GM12878 (cell line): ENCODE data around the gene CEP126. TPM values are rescaled to one million over a fixed set of nuclear protein-coding genes. Genes with fewer than 3 reads are reported as not detected.

Source experiments
- ATAC-seq: fragments of 200-7000 bp; cut with Tn5 transposase; 3 replicates; pipeline ENCODE4 v1.9.1; 2020; ENCODE audit warnings: mild to moderate bottlenecking, moderate library complexity
- BruUV-seq: library from RNA; stranded (reverse); fragments of 400-500 nt; replicated peaks from 2 replicates; lab custom pipeline; 2021; lab: Mats Ljungman, UMichigan
- CTCF ChIA-PET: fragments of 300-600 bp; sonication (Branson Sonifier 250); formaldehyde crosslinking; extraction: SDS; loops from one replicate; lab custom pipeline; 2021; ENCODE audit warnings: inconsistent platforms; lab: Yijun Ruan, JAX
- POLR2A ChIA-PET: fragments of 350-600 bp; formaldehyde crosslinking; extraction: SDS; loops from one replicate; lab custom pipeline; 2021; ENCODE audit warnings: inconsistent platforms; lab: Charles Lee
- RAD21 ChIA-PET: fragments of 300-600 bp; sonication (Branson Sonifier 250); formaldehyde crosslinking; loops from one replicate; lab custom pipeline; 2023; ENCODE audit warnings: antibody characterized with exemption; ENCODE audit not compliant: unreplicated experiment; lab: Charles Lee
- SMC1A ChIA-PET: fragments of 300-600 bp; sonication (Branson Sonifier 250); formaldehyde crosslinking; loops from one replicate; lab custom pipeline; 2023; ENCODE audit not compliant: unreplicated experiment, uncharacterized antibody; lab: Charles Lee
- DNase-seq: peaks from one replicate; pipeline ENCODE4 v3.0.0-alpha.2; 2011; ENCODE audit warnings: low read depth, low spot score
- FAIRE-seq: peaks from 3 replicates; lab custom pipeline; 2011; peaks lifted over from hg19 to GRCh38; lab: Jason Lieb, UNC
- H2AFZ ChIP-seq: 2 replicates; pipeline ENCODE4 v1.6.0; 2011; ENCODE audit warnings: low read depth, low read length, control low read depth; ENCODE audit not compliant: control insufficient read depth
- H3K27ac ChIP-seq: 2 replicates; pipeline ENCODE4 v1.5.1; 2011; ENCODE audit warnings: control low read depth; ENCODE audit not compliant: control insufficient read depth, insufficient read depth
- H3K27me3 ChIP-seq, 2 experiments: replicated peaks in 1 of 2; 2 replicates each; pipeline versions ENCODE4 v1.6.0 to v1.6.1; 2011; ENCODE audit warnings: low read length in 1 of 2; ENCODE audit not compliant: control insufficient read depth in 2 of 2, insufficient read depth in 2 of 2
- H3K36me3 ChIP-seq, 2 experiments: 2 replicates each; pipeline ENCODE4 v1.5.1; 2011; ENCODE audit warnings: low read length in 1 of 2; ENCODE audit not compliant: control insufficient read depth in 2 of 2, insufficient read depth in 2 of 2
- H3K4me1 ChIP-seq: 2 replicates; pipeline ENCODE4 v1.6.1; 2011; ENCODE audit warnings: mild to moderate bottlenecking, low read length, moderate library complexity, mixed read lengths; ENCODE audit not compliant: control insufficient read depth, insufficient read depth
- H3K4me2 ChIP-seq: 2 replicates; pipeline ENCODE4 v1.6.0; 2011; ENCODE audit warnings: control low read depth; ENCODE audit not compliant: control insufficient read depth, insufficient read depth
- H3K4me3 ChIP-seq: fragments of 200-600 bp; sonication (generic); 2 replicates; pipeline ENCODE4 v1.5.1; 2016
- H3K79me2 ChIP-seq: 2 replicates; pipeline ENCODE4 v1.6.0; 2011; ENCODE audit warnings: low read length; ENCODE audit not compliant: control insufficient read depth, insufficient read depth
- H3K9ac ChIP-seq: 2 replicates; pipeline ENCODE4 v1.8.0; 2011; ENCODE audit warnings: low read length, control low read depth, mixed read lengths; ENCODE audit not compliant: control insufficient read depth, insufficient read depth
- H3K9me3 ChIP-seq: replicated peaks from 3 replicates; pipeline ENCODE4 v1.5.1; 2011; ENCODE audit warnings: mild to moderate bottlenecking, low read length; ENCODE audit not compliant: control insufficient read depth, insufficient read depth
- H4K20me1 ChIP-seq: 2 replicates; pipeline ENCODE4 v1.6.0; 2011; ENCODE audit not compliant: control insufficient read depth, insufficient read depth
- BACH1 ChIP-seq: fragments of 450-650 bp; IDR thresholded peaks from 2 replicates; pipeline ENCODE4 v1.6.1; 2017; ENCODE audit warnings: mild to moderate bottlenecking, borderline replicate concordance
- ESRRA ChIP-seq: IDR thresholded peaks from 2 replicates; pipeline ENCODE4 v1.6.1; 2012; ENCODE audit warnings: mild to moderate bottlenecking, low read length, improper control_type of control experiment
- HDAC2 ChIP-seq: fragments of 200-600 bp; sonication (generic); IDR thresholded peaks from 2 replicates; pipeline ENCODE4 v1.6.1; 2017
- IKZF2 ChIP-seq, 2 experiments: fragments of 450-650 bp; IDR thresholded peaks; 2 replicates each; pipeline ENCODE4 v1.6.1; 2017; ENCODE audit warnings: mild to moderate bottlenecking in 2 of 2, moderate library complexity in 2 of 2
- KAT2A ChIP-seq: conservative IDR thresholded peaks from 2 replicates; pipeline ENCODE4 v1.6.1; 2011; ENCODE audit warnings: low read depth, low read length; ENCODE audit not compliant: control insufficient read depth
- MLLT1 ChIP-seq: fragments of 450-650 bp; IDR thresholded peaks from 2 replicates; pipeline ENCODE4 v1.6.1; 2016; ENCODE audit warnings: mild to moderate bottlenecking
- NR2C1 ChIP-seq: fragments of 450-650 bp; IDR thresholded peaks from 2 replicates; pipeline ENCODE4 v1.6.1; 2017; ENCODE audit warnings: antibody characterized with exemption, mild to moderate bottlenecking, moderate library complexity
- NR2C2 ChIP-seq: IDR thresholded peaks from 2 replicates; pipeline ENCODE4 v1.6.1; 2011; ENCODE audit warnings: borderline replicate concordance, low read depth; ENCODE audit not compliant: control insufficient read depth, insufficient read length
- PBX3 ChIP-seq: IDR thresholded peaks from 2 replicates; pipeline ENCODE4 v1.6.1; 2011; ENCODE audit warnings: mild to moderate bottlenecking, low read depth, low read length, moderate library complexity; ENCODE audit not compliant: insufficient replicate concordance
- SP1 ChIP-seq: IDR thresholded peaks from one replicate; pipeline ENCODE4 v1.6.1; 2011; ENCODE audit warnings: low read depth, low read length
- SUZ12 ChIP-seq: fragments of 200-600 bp; sonication (generic); IDR thresholded peaks from one replicate; pipeline ENCODE4 v1.6.1; 2018; ENCODE audit warnings: antibody characterized with exemption, mild to moderate bottlenecking; ENCODE audit not compliant: unreplicated experiment
- WGBS: methylation state at CpG from one replicate; pipeline ENCODE4 v1.1.6; 2016; ENCODE audit warnings: low lambda C conversion rate; ENCODE audit not compliant: insufficient replicate concordance, insufficient coverage; ENCODE audit errors: missing lambda C conversion rate; 5-methylcytosine and 5-hydroxymethylcytosine counted together
- in situ Hi-C: fragments of 300-500 bp; cut with MboI; formaldehyde crosslinking; loops from 9 replicates; pipeline ENCODE4 v1.14.3; 2018; ENCODE audit warnings: mixed read lengths
- intact Hi-C: fragments of 100-400 bp; cut with micrococcal nuclease; formaldehyde crosslinking; loops from one replicate; pipeline ENCODE4 v1.14.2; 2022; ENCODE audit not compliant: unreplicated experiment
- polyA plus RNA-seq, 11 experiments: library from polyadenylated mRNA; depleted of rRNA in 4 of 11; unstranded in 6 of 11; stranded (reverse) in 5 of 11; fragments of >200 nt; fragmentation: Nextera tagmentation in 4 of 11; fragmentation: Illumina TruSeq in 1 of 11; extraction: Ambion mirVana in 4 of 11; extraction: Trizol in 1 of 11; gene quantifications; 1 replicate in 1 of 11; 2 replicates in 10 of 11; pipeline versions ENCODE4 v1.2.1 to v1.2.3, GENCODE V29; 2011 to 2016; ENCODE audit warnings: inconsistent platforms in 2 of 11, missing spikeins in 2 of 11, low read depth in 1 of 11
- total RNA-seq, 4 experiments: library from RNA; depleted of rRNA in 3 of 4; stranded (reverse); fragments of >200 nt in 3 of 4; fragmentation: Illumina TruSeq in 1 of 4; extraction: Trizol in 1 of 4; gene quantifications; 2 replicates each; pipeline versions ENCODE4 v1.2.1 to v1.2.3, GENCODE V29; 2013 to 2021
- TF ChIP-seq, protein P1 (sequence below): fragments of 450-650 bp; IDR thresholded peaks from 2 replicates; pipeline ENCODE4 v1.6.1; 2017; ENCODE audit warnings: mild to moderate bottlenecking, low read depth, inconsistent platforms; ENCODE audit not compliant: poor library complexity, severe bottlenecking
- TF ChIP-seq, protein P2 (sequence below), 3 experiments: IDR thresholded peaks in 2 of 3; conservative IDR thresholded peaks in 1 of 3; 2 replicates each; pipeline ENCODE4 v1.5.1; 2011; ENCODE audit warnings: low read depth in 3 of 3, low read length in 3 of 3, mild to moderate bottlenecking in 3 of 3, control low read depth in 2 of 3, moderate library complexity in 2 of 3, inconsistent platforms in 1 of 3, mixed read lengths in 1 of 3; ENCODE audit not compliant: control insufficient read depth in 2 of 3, insufficient read depth in 1 of 3; ENCODE audit errors: extremely low read depth in 1 of 3

Gene CEP126
- total and polyA plus RNA-seq, 10 of the 15 experiments (the other 5 are each of a cell fraction or from before 2014, with no cell fraction given): 0.01 TPM; not detected in 8

GRCh38 chr11:101974255-101974654 lies 59.4 kb downstream of the CEP126 start (continued):
- TF ChIP-seq SUZ12 (no peak), KAT2A (no peak), ESRRA (no peak), MLLT1 (no peak)
- TF ChIP-seq, protein P1, sequence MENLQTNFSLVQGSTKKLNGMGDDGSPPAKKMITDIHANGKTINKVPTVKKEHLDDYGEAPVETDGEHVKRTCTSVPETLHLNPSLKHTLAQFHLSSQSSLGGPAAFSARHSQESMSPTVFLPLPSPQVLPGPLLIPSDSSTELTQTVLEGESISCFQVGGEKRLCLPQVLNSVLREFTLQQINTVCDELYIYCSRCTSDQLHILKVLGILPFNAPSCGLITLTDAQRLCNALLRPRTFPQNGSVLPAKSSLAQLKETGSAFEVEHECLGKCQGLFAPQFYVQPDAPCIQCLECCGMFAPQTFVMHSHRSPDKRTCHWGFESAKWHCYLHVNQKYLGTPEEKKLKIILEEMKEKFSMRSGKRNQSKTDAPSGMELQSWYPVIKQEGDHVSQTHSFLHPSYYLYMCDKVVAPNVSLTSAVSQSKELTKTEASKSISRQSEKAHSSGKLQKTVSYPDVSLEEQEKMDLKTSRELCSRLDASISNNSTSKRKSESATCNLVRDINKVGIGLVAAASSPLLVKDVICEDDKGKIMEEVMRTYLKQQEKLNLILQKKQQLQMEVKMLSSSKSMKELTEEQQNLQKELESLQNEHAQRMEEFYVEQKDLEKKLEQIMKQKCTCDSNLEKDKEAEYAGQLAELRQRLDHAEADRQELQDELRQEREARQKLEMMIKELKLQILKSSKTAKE: no peak

DNA sequence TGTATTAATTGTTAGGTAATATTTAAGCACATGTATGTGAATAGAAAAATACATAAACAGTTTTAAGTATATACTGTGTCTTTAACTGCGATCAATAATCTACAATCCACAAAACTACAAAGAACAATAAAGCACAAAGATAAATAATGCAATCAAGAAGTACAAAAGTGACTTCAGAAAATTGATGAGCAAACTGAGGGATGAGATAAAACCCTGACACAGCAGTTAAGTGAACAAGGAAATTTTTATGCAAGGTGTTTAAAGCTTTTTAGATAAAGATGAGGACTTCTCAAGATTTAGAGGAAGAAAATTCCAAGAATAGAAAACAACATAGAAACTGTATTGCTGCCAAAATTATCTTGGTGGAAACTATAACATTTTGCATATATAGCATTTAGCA lies 60.0 kb downstream of the CEP126 start:
- WGBS: 73% methylated on average over 1 of the region's 1 CpG
- no peak overlapping the region for H3K4me3 ChIP-seq
- no peak for TF ChIP-seq IKZF2 (IDR thresholded peaks at IDR 0.05)
- TF ChIP-seq, protein P2, sequence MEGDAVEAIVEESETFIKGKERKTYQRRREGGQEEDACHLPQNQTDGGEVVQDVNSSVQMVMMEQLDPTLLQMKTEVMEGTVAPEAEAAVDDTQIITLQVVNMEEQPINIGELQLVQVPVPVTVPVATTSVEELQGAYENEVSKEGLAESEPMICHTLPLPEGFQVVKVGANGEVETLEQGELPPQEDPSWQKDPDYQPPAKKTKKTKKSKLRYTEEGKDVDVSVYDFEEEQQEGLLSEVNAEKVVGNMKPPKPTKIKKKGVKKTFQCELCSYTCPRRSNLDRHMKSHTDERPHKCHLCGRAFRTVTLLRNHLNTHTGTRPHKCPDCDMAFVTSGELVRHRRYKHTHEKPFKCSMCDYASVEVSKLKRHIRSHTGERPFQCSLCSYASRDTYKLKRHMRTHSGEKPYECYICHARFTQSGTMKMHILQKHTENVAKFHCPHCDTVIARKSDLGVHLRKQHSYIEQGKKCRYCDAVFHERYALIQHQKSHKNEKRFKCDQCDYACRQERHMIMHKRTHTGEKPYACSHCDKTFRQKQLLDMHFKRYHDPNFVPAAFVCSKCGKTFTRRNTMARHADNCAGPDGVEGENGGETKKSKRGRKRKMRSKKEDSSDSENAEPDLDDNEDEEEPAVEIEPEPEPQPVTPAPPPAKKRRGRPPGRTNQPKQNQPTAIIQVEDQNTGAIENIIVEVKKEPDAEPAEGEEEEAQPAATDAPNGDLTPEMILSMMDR (IDR thresholded peaks at IDR 0.05 in 2 of 3, conservative IDR thresholded peaks at IDR 0.05 in 1 of 3; ENCODE audit: control insufficient read depth in 2 of 3, extremely low read depth in 1 of 3, insufficient read depth in 1 of 3, low read depth in 3 of 3, low read length in 3 of 3): no peak
- TF ChIP-seq SP1: no peak
- TF ChIP-seq NR2C2: no peak
- TF ChIP-seq PBX3: no peak
- TF ChIP-seq HDAC2: no peak
- no peak for TF ChIP-seq BACH1
- no peak for TF ChIP-seq NR2C1
- TF ChIP-seq, all 136 proteins: peak for 0
- SMC1A ChIA-PET: no interaction called here
- Histone ChIP-seq H2AFZ (no peak overlapping the region), H3K36me3 (no peaks in the 10 kb centered on the region), H3K27ac (no peak overlapping the region), H3K27me3 (no peaks in the 10 kb centered on the region), H3K79me2 (no peaks in the 10 kb centered on the region), H3K4me1 (no peaks in the 10 kb centered on the region), H3K9ac (no peak overlapping the region), H3K4me2 (no peak overlapping the region), H3K9me3 (no peaks in the 10 kb centered on the region), H4K20me1 (no peaks in the 10 kb centered on the region)
- RAD21 ChIA-PET: no interaction called here
- in situ Hi-C loops (no loop called here), intact Hi-C loops (loop anchor here (10.0 kb wide), 1 partner anchor 1990 kb away; no protein-coding TSS in a partner anchor)
- no peak for ATAC-seq
- DNase-seq: no peak
- CTCF ChIA-PET: interaction anchor here (0.9 kb wide), 1 partner anchor 32 kb away, joined by 3 read pairs; no protein-coding TSS in a partner anchor
- BruUV-seq: no TSS peak
- POLR2A ChIA-PET: no interaction called here
- no peak for FAIRE-seq
